IPS-NIHi7 (cell line): ENCODE results near the gene RPL37.
A peak's percentile ranks its signal among the peaks of the same experiment; 100 is the strongest.
"Not testable (repeated sequence)": the region's sequence is repeated elsewhere in the genome, so short reads cannot be mapped to it uniquely, and the experiment has no call there.

Experiments
- DNase-seq: peaks from one replicate; pipeline ENCODE4 v3.0.0; 2012; ENCODE audit warnings: mixed read lengths; ENCODE audit errors: extremely low spot score

RPL37 gene

DNA sequence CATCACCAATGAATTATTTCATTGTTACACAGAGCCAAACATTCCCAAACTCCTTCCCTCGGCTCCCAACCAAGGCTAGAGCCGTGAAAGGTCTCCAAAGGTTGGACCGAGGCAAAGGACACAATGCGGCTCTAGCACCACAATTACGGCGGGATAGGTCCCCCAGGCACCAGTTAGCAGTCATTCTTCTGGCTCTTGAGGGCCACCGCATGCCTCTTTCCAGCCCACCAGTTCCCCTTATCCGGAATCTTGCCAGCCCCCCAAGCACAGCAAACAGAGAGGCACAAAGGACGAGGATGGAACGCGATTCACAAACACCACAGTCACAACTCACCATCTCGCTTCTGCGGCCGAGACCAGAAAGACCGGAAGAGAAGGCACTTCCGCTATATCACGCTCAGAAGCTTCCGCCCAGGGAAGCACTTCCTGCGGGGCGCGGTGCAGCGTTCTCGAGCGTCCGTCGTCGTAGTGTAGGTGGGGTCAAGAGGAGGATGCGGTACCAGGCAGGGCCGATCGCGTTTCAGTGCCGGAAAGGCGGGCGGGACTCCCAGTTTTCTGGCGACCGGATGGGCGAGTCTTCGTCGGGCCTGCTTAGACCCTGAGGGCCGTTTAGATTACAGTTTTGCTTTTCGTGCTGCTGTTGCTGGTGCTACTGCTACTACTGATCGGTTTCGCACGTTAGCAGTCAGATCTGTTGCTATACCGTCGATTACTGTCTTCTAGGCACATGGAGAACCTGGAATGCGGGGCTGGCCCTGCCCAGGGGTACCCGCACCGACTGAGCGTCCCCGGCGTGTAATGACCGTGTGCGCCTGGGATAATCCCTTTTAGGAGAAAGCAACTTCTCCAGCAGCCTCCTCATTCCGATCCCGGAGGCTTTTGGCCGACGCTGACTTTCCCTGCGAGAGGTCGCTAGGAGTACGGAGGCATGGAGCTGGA is at the start of gene RPL37:
RPL37 (minus strand) TSS at position 374 of the 939 bp plus-strand sequence; CDS start at position 337, 37 bp downstream.
- peak; percentile 96 for DNase-seq

DNA sequence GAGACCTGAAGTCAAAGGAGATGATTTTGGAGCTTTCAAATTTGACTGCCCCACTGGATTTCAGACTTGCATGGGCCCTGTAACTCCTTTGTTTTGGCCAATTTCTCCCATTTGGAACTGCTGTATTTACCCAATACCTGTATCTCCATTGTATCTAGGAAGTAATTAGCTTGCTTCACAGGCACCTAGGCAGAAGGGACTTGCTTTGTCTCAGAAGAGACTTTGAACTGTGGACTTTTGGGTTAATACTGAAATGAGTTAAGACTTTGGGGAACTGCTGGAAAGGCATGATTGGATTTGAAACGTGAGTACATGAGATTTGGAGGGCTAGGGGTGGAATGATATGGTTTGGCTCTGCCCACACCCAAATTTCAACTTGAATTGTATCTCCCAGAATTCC is 48.0 kb upstream of the RPL37 start:
- not testable (repeated sequence) for DNase-seq

DNA sequence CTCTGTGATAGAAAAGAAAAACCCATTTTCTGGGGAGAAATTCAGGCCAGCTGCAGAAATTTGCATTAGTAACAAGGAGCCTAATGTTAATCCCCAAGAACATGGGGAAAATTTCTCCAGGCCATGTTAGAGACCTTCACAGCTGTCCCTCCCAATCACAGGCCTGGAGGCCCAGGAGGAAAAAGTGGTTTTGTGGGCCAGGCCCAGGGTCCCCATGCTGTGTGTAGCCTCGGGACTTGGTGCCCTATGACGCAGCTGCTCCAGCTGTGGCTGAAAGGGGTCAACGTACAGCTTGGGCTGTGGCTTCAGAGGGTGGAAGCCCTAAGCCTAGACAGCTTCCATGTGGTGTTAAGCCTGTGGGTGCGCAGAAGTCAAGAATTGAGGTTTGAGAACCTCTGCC is 47.3 kb upstream of the RPL37 start:
- no peak for DNase-seq

DNA sequence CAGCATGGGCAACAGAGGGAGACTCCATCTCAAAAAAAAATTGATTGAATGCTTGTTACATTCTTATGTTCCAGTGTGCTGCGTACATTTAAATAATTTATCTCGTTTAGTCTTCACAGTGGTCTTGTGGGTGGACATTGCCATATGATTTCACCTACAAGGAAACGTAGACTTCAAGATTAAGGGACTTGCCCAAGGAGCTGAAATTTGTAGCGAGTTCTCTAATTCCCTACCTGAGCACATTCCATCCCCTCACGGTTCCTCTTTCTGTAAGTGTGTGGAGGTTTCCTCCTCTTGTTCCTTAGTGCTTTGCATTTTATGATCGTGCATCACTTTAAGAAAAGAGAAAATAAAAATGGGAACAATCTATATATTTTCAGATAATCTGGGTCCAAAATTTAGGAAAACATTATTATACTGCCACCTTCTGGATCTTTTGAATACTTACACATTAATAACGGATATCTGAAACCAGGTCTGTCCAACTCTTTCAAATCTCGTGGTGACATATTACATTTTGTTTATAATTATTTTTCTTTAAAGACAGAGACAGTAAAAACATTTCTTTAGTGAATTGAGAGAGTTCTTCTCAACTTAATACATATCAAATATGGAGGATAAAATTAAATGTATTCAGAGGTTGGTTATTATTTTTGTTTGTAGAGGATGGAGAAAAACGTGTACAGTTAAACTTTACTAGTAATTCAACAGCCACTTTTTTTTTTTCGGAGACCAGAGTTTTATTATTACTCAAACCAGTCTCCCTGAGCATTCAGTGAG is 44.3 kb upstream of the RPL37 start:
- peak; percentile 24 for DNase-seq

DNA sequence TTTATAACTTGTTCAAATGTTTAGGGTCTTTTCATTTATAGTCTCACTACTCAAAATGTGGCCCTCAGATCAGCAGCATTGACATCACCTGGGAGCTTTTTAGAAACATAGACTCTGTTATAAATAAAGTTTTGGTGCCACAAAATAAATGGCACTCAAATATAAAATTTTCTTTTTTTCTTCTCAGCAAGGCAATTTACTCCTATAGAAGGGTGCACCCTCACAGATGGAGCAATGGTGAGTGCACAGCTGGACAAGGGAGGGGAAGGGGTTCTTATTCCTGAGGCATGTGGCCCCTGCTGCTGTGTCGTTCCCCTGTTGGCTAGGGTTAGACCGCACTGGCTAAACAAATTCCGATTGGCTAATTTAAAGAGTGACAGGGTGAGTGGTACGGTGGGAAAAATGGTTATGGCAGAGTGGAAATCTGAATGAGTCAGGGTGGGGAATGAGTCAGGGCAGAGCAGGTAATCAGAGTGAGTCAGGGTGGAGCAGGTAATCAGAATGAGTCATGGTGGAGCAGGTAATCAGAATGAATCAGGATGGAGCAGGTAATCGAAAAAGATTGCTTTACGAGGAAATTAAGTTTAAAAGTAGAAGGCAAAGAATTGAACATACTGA is 42.5 kb upstream of the RPL37 start:
- DNase-seq, result no peak

DNA sequence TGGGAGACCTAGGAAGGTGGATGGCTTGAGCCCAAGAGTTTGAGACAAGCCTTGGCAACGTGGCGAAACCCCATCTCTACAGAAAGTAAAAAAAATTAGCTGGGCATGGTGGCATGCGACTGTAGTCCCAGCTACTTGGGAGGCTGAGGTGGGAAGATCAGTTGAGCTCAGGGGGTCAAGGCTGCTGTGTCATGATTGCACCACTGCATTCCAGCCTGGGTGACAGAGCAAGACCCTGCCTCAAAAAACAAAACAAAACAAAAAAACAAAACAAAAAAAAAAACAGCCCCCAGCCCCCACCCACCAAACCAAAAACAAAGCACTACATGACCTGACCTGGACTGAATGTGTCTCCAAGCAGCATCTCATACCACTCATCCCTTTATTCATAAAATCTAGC is 40.9 kb upstream of the RPL37 start:
- no peak for DNase-seq

DNA sequence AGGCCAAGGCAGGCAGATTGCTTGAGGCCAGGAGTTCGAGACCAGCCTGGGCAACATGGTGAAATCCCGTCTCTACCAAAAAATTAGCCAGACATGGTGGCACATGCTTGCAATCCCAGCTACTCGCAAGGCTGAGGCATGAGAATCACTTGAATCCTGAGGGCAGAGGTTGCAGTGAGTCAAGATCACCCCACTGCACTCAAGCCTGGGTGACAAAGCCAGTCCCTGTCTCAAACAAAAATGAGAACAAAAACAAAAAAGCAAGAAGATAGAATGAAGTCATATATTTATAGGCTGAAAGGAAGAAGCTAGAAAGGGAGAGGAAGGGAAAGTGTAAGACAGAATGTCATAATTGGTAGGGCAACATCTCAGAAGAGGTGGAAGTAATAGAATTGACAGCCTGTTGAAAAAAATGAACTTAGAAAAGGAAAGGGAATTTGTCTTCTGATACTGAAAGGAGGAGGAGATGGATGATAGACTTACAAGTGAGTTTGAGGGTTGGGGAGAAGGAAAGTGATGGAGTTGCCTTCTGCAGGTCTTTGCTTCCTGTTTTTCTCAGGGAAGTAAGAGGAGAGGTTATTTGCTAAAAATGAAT is 38.4 kb upstream of the RPL37 start:
- no peak for DNase-seq

DNA sequence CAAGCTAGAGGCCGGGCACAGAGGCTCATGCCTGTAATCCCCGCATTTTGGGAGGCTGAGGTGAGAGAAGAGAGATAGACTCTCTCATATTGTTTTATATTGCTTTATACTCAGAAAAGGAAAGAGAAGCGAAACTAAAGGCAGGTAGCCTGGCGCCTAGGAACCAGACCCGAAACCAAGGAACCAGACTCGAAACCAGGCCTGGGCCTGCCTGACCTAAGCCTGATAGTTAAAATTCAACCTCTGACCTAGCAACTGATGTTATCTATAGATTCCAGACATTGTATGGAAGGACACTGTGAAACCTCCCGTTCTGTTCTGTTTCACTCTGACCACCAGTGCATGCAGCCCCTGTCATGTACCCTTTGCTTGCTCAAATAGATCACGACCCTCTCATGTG is 37.2 kb upstream of the RPL37 start:
- not testable (repeated sequence) for DNase-seq

DNA sequence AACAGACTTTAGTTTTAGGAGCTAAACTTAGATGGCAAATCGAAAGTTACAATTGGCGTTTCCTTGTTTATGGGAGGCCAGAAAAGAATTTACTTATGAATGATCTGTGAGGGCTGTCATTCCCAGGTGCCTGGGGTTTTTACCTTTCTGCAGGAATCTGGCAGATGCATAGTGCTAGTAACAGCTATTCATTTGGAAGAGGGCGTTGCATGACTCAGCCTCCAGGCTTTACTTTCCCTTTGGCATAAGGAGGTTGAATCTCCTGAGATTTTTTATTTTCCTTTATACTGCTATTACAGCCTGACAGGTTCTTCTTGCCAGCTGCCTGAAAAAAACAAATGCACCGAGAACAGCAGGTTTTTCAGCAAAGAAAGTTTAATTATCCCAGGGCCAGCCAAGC is 36.2 kb upstream of the RPL37 start:
- peak; percentile 23 for DNase-seq

DNA sequence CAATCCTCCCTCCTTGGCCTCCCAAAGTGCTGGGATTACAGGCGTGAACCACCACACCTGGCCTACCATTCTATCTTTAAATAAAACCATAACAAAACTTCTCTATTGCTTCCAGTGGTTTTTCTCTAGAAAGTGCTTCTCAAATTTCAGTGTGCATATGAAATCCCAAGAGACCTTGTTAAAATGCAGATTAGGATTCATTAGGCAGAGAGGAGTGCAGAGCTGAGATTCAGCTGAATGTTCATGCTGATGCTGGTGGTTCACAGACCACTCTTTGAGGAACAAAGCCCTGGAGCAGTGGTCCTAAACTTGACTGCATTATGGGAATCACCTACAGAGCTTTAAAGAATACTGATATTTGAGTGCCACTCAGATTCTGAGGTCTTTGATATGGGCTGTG is 34.4 kb upstream of the RPL37 start:
- no peak for DNase-seq

DNA sequence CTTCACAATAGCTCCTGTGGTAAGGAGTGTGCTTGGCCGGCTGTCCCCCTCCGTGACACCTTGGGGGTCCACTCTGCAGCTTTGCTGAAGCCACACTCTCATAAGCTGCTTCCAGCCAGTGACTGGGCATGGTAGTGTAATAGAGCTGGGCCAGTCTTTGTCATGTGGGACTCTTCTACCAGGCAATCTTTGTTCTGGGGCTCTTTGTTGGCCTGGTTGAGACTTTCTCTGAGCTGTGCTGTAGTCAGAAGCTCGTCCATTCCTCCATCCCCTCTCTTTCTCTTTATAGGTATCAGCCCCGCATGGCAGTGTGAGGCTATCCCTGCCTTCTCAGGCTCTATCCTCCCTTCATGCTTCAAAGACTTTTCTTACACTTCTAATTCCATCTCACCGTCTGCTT is 31.8 kb upstream of the RPL37 start:
- no peak for DNase-seq

DNA sequence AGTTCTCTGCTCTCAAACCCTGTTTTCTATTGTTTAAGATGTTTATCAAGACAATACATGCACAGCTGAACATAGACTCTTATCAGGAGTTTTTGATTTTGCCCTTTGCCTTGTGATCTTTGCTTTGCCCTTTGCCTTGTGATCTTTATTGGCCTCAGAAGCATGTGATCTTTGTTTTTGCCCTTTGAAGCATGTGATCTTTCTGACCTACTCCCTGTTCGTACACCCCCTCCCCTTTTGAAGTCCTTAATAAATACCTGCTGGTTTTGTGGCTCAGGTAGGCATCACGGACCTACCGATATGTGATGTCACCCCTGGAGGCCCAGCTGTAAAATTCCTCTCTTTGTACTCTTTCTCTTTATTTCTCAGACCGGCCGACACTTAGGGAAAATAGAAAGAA is 30.0 kb upstream of the RPL37 start:
- DNase-seq, result not testable (repeated sequence)

DNA sequence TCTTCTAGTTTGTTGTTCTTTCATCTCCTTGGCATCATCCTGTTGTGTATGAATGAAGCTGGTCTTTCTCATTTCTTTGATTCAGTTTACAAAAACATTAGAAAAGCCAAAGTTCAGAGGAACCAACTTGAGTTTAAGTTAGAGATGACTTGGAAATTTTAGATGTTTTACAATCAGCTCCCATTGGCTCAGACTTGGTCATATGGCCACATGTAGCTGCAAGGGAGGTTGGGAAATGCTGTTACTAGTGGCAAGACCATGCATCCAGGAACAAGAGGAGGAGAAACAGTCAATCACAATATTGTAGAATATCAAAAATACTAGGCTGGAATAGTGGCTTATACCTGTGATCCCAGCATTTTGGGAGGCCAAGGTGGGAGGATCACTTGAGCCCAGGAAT is 25.7 kb upstream of the RPL37 start:
- no peak for DNase-seq

DNA sequence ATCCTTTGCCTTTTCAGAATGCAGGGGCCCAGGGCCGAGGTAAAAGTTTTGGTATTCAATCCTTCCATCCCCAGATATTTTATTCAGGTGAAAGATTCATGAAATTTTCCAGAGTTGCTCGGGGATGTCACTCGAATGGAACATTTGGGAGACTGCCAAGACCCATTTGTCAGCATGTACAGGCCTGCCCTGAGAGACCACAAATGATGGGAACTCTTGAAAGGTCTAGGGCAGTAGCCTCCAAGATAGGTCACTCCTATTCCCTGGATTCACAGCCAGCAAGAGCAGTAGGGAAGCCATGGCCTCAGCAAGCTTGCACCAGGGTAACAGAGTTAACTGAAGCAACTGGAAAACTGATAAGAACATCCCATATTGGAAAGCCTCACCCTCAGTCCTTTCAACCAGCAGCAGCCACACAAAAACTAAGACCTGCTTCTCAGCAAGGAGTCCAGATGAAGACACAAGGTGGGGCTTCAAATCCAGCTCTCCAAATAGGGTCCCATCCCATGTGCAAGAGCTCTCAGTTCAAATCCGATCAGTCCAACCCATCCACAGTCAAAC is 18.7 kb upstream of the RPL37 start:
- no peak for DNase-seq

DNA sequence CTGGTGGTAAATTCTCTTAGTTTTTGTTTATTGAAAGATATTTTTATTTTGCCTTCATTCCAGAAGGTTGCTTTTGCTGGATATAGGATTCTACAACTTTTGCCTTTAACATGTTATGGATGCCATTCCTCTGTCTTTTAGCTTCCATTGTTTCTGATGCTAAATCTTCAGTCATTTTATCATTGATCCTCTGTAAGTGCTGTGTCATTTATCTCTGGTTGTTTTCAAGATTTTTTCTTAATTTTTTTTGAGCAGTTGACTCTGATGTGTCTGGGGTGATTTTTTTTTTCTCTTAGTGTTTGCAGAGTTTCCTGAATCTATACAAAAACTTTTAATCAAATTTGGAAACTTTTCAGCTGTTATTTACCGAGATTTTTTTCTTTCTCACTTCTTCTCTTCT is 12.5 kb upstream of the RPL37 start:
- DNase-seq, result no peak

DNA sequence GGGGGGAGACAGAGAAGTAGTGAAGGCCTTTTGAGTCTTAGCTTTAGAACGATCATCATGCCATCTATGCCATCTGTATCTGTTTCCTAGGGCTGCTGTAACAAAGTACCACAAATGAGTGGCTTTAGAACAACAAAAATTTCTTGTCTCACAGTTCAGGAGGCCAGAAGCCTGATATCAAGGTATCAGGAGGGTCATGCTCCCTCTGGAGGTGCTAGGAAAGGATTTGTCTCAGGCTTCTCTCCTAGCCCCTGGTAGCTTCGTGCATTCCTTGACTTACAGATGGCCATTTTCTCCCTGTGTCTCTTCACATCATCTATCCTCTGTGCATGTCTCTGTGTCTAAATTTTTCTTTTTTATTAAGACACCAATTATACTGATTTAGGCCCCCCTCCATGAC is 11.3 kb upstream of the RPL37 start:
- DNase-seq, result no peak

DNA sequence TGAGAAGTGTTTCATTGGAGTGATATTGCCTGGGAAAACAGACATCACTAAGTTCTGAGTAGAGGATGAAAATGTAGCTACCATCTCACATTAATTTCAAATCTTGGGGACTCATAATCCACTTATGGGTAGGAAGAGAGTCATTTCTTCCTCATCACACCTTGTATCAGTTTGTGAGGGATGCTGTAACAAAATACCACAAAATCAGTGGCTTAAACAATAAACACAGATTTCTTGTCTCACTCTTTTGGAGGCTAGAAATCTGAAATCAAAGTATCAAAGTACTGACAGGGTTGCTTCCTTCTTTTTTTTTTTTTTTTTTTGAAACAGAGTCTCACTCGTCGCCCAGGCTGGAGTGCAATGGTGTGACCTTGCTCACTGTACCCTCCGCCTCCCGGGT is 9.5 kb upstream of the RPL37 start:
- DNase-seq, result no peak

DNA sequence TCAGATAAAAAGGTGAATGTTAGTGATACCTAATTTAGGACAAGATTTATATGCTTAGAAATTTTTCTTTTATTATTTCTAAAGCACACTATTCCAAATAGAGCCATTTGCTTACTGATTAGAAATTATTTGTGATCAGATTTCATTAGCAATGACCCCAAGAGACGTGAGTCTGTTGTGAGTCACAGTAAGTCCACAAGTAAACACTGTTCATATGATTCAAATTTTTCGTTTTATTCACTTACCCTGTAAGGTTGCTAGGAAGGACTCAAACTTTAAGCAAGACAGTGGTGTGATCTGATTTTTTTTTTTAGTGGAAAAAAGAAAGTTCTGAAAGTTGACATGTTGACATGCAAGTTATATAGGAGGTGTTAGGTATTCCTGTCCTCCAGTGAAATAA is 7.3 kb upstream of the RPL37 start:
- no peak for DNase-seq

DNA sequence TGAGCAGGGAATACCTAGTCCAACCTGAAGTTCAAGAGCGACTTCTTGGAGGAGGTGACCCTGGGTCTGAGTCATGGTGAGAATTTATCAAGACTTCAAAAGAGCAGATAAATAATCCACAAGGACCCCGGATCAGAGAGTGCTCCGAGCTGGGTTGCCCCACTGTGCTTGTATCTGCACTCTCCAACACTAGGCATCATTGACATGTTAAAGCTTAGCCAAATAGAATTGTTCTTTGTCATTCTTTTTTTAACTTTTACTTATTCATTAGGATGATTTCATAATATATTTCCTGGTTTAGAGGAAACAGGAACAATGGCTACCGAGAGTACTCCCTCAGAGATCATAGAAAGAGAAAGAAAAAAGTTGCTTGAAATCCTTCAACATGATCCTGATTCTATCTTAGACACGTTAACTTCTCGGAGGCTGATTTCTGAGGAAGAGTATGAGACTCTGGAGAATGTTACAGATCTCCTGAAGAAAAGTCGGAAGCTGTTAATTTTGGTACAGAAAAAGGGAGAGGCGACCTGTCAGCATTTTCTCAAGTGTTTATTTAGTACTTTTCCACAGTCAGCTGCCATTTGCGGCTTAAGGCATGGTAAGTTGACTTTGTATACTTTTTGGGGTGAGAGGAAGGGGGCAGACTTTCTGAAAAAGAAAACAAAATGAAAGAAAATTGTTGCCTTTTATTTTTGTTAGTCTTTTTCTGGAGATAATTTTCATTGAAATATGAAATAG is 6.2 kb upstream of the RPL37 start, which contains the start of gene CARD6:
CARD6 (plus strand) TSS at position 300 of the 738 bp plus-strand sequence; CDS start at position 316, 16 bp downstream.
- no peak for DNase-seq

DNA sequence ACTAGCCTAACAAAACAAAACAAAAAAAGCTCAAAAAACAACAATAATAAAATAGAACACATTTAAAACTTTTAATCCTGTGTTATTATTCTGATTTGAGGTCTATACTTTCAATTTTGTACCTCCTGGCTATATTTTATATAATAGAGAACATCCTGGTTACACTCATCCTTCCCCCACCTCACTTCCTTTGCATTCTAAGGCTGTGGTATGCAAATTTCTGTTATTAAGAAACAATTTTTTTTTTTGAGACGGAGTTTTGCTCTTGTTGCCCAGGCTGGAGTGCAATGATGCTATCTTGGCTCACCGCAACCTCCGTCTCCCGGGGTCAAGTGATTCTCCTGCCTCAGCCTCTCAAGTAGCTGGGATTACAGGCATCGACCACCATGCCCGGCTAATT is 3.1 kb upstream of the RPL37 start:
- DNase-seq, result no peak

DNA sequence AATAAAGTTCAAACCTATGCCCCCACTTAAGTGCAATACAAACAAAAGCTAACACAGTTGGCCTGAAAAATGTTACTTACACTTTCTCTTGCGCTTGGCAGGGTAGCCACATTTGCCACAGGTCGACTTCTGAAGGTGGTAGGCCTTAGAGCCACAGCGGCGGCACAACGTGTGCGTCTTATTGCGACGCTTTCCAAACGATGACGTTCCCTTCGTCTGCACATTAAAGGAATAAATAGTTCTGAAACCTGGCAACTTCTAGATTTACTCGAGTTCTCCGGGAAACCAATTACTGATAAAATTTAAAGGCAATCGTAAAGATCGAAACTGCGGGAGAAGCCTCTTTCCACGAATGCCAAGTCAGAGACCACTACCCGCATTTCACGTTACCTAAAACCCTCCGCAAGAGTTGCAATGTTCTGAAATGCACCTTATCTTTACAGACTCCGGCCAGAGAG is 602 bp downstream of the RPL37 start:
- no peak for DNase-seq
